Measurements from ENCODE around the gene SLC22A17.

Gene SLC22A17

DNA sequence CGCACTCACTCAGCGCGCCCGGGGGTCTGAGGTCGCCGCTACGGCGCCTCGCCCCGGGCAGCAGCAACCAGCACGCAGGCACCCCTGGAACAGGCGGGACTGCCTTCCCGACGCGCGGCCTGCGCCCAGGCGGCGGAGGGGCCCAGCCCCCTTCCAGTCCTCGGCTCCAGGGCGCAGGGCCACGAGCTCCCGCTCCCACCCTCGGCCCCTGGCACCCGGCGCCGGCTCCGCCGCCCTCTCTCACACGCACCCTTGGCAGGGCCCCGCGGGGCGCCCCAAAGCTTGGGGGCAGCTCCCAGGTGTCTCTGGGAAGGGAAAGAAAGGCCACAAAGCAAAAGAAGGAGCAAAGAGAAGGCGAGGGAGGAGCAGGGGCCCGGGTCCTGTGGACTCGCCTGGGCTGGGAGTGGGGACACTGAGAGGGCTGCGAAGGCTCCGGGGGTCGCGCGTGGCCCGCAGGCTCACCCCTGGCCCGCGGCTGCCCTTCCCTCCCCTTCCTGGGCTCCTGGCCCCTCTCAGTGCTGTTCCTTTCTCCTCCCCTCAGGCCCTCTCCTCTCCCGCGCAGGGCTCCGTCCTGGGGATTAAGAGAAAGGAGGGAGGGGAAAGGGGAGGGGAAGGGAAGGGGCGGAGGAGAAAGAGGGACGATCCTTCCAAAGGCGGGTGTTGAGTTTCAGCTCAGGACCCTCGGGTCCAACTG lies 13.2 kb upstream of the SLC22A17 start:
- peak overlapping the region; percentile 48 to 99 (median 96) for H3K27ac ChIP-seq
- H3K4me3 ChIP-seq = peak overlapping the region; percentile 44 to 63 (median 51)

DNA sequence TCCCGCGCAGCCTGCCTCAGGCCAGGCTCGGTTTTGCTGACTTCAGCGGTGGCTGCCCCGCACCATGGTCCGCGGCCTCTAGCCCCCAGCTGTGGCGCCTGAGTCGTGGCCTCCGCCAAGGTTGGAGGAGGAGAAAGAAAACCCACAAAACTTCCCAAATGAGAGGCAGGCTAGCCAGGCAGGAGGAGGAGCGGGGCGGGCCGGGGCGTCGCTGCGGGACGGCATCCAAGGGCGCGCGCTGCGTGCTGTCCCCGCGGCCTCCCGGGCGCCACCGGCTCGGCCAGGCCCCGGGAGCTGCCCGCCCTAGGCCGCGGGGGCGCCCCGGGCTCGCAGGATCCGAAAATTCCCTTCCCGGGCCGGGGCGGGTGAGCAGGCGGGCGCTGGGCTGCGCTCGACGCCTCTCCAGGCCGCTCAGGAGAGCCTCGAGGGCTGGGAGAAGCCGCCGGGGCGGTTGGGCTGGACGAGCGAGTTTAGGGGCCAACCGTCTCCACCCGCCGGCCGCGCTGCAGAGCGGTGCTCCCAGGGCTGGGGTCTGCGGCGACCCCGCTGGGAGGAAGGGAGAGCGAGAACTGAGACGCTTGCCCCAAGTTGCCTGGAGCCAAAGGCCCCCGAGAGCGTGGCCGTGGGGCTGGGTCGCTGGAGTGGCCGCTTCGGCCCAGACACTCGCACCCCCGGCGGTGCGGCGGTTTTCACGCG lies 12.5 kb upstream of the SLC22A17 start, which contains the start of gene EFS:
Gene EFS, minus strand, starts transcription at position 137 of the 696 bp plus-strand sequence. CDS start 147 bp downstream, outside the sequence.
- peak within 1 kb of the TSS; percentile 48 to 99 (median 96) for H3K27ac ChIP-seq
- H3K4me3 ChIP-seq = peak within 1 kb of the TSS; percentile 44 to 63 (median 51)

DNA sequence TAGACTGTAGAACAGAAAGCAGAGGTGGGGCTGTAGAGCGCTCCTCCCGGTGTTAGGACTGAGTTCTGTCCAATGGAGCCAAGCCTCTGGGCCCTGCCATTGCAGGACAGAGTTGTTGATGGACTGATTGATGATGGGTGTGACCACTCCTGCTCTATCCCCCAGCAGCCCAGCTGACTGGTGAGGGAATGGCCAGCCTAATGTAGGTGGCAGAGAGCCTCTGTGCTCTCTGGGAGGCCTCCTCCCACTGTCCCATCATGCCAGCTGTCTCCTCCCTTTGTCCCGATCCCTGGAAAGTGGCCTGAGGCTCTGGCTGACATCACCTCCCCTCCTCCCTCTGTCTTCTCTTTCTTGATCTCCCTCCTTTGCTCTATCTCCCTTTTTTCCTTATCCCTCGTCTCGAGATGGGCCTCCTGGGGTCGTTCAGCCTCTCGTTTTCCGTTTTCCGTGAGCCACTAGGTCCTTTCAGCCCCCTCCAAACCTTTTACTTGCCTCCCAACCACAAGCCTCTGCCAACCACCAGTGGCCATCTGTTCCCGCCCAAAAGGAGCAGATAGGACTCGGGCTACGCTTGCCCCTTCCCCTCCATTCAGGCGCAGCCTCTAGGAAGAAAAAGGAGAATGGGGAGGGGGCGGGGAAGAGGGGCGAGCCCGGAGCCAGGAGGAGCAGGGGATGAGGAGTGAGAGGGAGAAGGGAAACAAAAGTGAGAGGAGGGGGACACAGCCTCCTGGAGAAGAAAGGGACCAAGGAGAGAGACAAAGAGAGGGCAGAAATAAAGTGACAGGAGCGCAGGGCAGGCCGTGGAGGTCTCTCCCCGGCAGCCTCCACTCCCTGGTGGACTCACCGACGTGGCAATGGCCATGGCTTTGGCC lies 11.7 kb upstream of the SLC22A17 start:
- Histone ChIP-seq H3K4me3 (peak overlapping the region; percentile 44 to 63 (median 51)), H3K27ac (peak overlapping the region; percentile 48 to 99 (median 96))

DNA sequence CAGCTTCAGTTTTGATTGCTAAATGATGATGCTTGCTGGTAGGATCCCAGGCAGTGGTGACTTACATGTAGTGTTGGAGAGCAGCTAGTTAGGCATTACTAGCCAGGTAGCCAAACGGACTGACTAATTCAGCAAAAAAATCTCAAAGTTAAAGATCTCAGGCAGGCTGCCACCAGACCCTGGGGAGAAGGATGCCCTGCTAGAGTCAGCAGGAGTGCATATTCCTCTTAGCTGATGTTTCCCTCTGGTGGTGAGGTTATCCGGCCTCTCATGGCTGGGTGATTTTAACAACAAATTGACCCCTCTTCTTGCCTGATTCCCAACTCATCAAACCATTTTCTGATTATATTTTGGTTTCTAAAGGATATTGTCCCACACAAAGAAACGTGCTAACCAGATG lies 9.5 kb upstream of the SLC22A17 start:
- peak overlapping the region in 1 of 21 experiments; percentile 3 for H3K27ac ChIP-seq
- no peak overlapping the region for H3K4me3 ChIP-seq

DNA sequence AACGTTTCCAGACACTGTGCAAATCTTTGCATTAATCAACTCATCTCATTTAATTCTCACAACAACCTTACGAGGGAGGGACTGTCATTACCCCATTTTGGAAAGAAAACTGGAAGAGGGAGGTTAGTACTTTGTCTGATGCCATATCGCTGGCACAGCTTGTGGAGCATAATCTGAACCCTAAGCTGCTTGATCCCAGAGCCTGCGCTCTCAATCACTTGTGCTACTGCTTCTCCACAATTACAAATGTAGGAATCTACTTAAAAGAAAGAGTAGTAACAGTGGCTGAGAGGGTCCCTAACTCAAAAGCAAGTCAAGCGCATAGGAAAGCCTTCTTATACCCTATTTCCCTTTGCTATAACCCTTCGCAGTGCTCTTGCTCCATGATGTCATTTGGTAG lies 9.1 kb upstream of the SLC22A17 start:
- Histone ChIP-seq H3K27ac (peak overlapping the region in 1 of 21 experiments; percentile 3), H3K4me3 (no peak overlapping the region)

DNA sequence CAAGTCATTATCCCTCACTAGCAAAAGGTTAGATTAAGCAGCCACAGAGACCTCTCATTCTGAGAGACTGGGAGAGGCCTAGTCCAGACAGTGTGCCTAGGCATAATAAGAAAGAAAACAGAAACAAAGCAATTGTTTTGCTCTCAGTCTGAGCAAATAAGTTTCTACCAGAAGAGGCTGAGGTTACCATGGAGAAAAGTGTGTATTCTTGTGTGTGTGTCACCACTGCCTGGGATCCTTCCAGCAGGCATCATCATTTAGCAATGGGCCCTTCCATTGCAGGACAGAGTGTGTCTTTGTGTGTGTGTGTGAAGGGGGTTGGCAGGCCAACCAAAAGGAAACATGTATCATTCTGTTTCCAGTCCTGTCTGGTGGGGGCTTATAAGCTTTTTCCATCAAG lies 8.6 kb upstream of the SLC22A17 start:
- H3K27ac ChIP-seq = peak overlapping the region in 2 of 21 experiments; percentile 20 to 57
- no peak overlapping the region for H3K4me3 ChIP-seq

DNA sequence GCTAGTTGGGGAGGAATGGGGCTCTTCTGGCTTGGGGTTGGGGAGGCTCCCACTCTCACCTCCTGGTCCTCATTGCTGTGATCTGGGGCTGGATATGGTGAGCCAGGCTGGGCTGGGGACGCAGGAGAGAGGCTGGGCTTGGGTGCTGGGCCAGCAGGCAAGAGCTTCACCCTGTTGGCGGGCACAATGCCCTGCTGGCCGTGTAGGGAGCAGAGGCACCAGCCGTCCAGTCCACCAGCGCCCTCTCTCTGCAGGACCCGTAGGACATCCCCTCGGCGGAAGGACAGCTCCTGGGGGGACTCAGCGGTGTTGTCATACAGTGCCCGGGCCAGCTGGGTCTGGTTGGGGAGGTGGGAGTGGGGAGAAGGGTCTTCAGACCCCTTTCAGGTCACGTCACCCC lies 7.8 kb upstream of the SLC22A17 start:
- Histone ChIP-seq H3K27ac (peak overlapping the region in 9 of 21 experiments; percentile 1 to 66 (median 42)), H3K4me3 (no peak overlapping the region)

GRCh38 chr14:23359722-23360447 lies 7.2 kb upstream of the SLC22A17 start:
- Histone ChIP-seq H3K4me3 (no peak overlapping the region), H3K27ac (peak overlapping the region in 9 of 21 experiments; percentile 1 to 66 (median 42))

- Histone ChIP-seq H3K4me3 (no peak overlapping the region), H3K27ac (peak overlapping the region in 2 of 21 experiments; percentile 30 to 31)
These were observed 6.5 kb upstream of the SLC22A17 start for GRCh38 chr14:23359167-23359626.

DNA sequence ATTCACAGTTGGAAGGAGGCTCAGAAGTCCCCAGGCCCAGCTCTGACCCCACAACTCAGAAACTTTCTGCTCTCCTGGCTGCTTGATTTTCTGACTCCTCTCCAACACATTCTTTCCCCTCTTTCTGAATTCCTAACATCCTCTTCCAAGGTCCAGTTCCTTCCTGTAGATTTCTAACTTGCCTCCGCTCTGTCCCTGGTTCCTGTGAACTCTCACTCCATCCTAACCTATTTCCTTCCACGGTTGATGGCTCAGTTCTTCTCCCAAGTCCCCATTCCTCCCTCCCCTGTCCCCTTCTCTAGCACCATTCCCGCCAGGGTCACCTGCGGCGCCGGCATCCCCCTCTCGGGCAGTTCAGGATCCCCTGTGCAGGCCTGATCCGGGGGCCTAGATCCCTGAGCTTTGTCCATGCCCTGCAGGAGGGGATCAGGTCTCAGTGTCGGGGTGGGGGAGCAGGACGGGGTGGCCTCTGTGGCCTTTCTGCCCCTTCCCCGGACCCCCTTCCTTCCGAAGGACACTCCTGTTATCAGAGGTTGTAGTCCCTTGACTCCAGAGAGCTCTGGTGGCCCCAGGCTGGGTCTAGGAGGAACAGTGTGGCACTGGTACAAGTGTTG lies 6.0 kb upstream of the SLC22A17 start:
- peak overlapping the region in 1 of 21 experiments; percentile 30 for H3K27ac ChIP-seq
- H3K4me3 ChIP-seq = no peak overlapping the region

DNA sequence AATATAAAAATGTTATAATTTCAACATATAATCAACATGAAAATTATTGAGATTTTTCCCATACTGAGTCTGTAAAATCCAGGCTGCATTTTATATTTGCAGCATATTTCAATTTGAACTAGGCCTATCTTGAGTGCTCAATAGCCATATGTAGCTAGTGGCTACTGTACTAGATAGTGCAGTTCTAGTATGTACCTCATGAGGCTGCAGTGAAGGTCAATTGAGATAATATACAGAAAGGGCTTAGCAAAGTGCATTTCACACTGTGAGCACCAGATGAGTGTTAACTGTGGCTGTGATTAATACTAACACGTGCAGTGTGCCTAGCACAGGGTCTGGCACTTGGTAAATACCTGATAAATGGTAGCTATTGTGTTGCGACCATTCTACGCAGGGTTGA lies 5.4 kb upstream of the SLC22A17 start:
- Histone ChIP-seq H3K4me3 (no peak overlapping the region), H3K27ac (no peak overlapping the region)

DNA sequence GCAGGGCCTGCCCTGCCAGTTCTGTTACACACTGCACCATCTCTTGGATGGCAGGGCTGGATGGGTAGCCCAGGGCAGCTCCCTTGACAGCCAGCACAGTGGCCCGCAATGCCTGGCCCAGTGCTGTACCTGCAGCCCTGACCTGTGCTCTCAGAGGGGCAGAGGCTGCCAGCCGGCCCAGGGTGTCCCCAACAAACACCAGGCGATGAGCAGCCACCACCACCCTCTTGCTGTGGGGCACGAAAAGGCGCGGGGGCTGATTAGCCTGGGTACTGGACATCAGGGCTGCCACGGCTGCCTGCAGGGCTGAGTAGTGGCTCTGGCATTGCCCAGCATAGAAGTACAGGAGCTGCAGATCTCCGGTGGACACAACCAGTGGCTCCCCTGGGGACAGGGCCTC lies 4.6 kb upstream of the SLC22A17 start:
- Histone ChIP-seq H3K4me3 (no peak overlapping the region), H3K27ac (no peak overlapping the region)

DNA sequence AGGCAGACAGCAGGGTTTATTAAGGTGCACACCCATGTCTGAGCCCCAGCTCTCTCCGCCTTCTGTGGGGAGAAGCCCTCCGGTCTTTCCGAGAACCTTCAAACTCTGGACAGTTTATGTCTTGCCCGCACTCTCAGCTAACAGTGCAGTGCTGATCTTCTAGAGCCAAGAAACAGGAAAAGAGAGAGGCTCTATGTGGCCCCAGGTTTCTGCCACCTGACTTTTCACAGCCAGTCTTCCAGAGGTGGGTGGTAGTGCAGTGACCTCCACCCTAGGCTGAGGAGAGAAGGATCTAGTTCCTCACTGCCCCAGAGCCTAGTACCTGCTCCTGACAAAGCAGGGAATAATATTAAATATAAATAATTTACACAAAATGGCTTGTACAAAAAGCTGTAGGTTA lies 4.0 kb upstream of the SLC22A17 start:
- H3K27ac ChIP-seq = no peak overlapping the region
- no peak overlapping the region for H3K4me3 ChIP-seq

DNA sequence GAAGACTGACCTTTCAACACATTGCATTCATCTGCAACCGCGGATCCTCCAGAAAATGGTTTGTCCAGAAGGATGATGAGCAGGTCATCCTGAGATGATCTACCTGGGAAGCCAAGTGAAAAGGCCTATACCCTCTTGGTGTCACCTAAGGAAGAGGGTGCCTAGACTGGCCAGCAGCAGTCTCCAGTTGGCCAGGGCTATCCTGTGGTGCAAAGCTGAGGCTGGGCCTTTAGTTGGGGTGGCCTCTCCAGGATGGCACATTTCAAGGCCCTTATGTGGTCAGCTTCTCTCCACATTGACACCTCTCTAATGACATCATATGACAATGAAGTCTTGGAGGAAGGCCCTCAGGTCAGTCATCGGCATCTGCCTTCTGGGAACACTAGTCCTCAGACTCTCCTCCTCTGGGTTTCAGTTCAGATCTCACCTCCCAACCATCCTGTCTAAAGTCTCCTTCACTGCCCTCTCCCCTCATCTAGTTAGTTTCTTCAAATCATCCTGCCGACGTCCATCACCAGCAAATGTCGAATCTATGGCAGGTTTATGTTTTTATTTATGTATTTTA lies 3.3 kb upstream of the SLC22A17 start:
- Histone ChIP-seq H3K4me3 (no peak overlapping the region), H3K27ac (no peak overlapping the region)

DNA sequence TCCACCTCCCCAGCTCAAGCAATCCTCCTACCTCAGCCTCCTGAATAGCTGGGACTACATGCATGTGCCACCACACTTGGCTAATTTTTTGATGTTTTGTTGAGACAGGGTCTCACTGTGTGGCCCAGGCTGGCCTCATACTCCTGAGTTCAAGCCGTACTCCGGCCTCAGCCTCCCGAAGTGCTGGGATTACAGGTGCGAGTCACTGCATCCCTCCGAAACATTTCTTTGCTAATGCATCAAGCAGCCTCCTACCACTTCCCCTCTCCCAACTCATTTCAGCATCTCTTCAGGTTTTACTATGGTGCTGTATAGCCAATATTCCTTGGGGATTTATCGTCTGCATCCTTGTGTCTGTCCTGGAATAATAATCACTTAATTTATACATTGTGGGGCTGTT lies 2.3 kb upstream of the SLC22A17 start:
- Histone ChIP-seq H3K27ac (no peak overlapping the region), H3K4me3 (no peak overlapping the region)

- H3K4me3 ChIP-seq = peak overlapping the region in 1 of 7 experiments; percentile 46
- no peak overlapping the region for H3K27ac ChIP-seq
These were observed 720 bp upstream of the SLC22A17 start for GRCh38 chr14:23353433-23353780.

DNA sequence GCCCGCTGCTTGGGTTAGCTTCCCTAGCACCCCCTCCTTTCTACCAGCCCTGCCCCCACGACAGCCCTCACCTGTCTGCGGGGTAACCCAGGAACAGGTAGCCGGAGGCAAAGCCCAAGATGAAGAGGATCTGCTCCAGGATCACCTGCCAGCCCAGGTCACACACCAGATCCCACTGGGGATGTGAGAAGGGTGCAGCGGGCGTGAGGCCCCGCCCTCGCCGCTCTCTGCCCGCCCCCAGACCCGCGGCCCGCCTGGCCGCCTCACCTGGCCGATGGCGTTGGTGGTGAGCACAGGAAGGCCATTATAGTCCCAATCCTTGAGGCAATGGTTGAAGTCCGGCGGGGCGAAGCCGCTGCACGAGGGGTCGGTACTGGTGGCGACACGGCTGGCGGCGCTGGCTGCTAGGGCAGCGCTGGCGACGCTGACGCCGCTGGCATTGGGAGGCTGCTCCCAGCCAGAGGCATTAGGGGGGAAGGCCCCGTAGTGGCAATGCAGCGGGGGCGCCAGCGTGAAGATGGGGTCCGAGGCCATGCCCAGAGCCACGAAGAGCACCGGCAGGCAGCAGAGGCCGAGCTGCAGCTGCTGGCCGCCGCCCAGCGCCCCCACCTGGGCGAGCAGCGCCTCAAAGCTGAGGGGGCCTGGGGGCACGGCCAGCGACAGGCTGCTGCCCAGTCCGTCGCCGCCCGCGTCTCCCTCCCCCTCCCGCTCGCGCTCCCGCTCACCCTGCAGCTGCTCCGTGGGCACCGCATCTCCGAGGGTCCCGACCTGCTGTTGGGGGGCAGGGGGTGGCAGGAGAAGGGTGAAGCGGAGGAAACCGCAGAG lies 794 bp downstream of the SLC22A17 start:
- Histone ChIP-seq H3K27ac (peak overlapping the region in 5 of 21 experiments; percentile 17 to 46 (median 30)), H3K4me3 (peak overlapping the region; percentile 21 to 54 (median 45))
